Measurements from ENCODE around the gene PLEKHG4B. TPM values are rescaled to one million over a fixed set of nuclear protein-coding genes. Genes with fewer than 3 reads are reported as not detected.

Gene PLEKHG4B
- polyA plus RNA-seq, 1 experiment = 1.4 TPM

GRCh38 chr5:152077-152476 lies 60.1 kb downstream of the PLEKHG4B start:
- ChIA-PET CTCF (interaction anchor here (1.4 kb wide), 1 partner anchor 14 kb away, joined by 4 read pairs; no protein-coding TSS in a partner anchor), POLR2A (no interaction called here)
- Histone ChIP-seq H3K4me3 (ENCODE audit: low read depth, low read length) (no peak overlapping the region), H3K27me3 (ENCODE audit: control insufficient read depth, insufficient read depth, low read length) (no peaks in the 10 kb centered on the region), H3K36me3 (ENCODE audit: control insufficient read depth, insufficient read depth, low read length) (no peaks in the 10 kb centered on the region)
- DNase-seq (ENCODE audit: low read depth) = no peak
- no peak for TF ChIP-seq CTCF (IDR thresholded peaks at IDR 0.05; ENCODE audit: insufficient read depth, low read depth, low read length)

- POLR2A ChIA-PET = no interaction called here
- CTCF ChIA-PET = no interaction called here
- TF ChIP-seq CTCF (IDR thresholded peaks at IDR 0.05; ENCODE audit: insufficient read depth, low read depth, low read length) = no peak
- H3K36me3 ChIP-seq (ENCODE audit: control insufficient read depth, insufficient read depth, low read length) = no peaks in the 10 kb centered on the region
- no peaks in the 10 kb centered on the region for H3K27me3 ChIP-seq (ENCODE audit: control insufficient read depth, insufficient read depth, low read length)
- H3K4me3 ChIP-seq (ENCODE audit: low read depth, low read length) = no peak overlapping the region
- no peak for DNase-seq (ENCODE audit: low read depth)
These were observed 61.3 kb downstream of the PLEKHG4B start for GRCh38 chr5:153256-153655.

- H3K36me3 ChIP-seq (ENCODE audit: control insufficient read depth, insufficient read depth, low read length) = no peaks in the 10 kb centered on the region
- ChIA-PET CTCF (no interaction called here), POLR2A (no interaction called here)
- H3K27me3 ChIP-seq (ENCODE audit: control insufficient read depth, insufficient read depth, low read length) = no peaks in the 10 kb centered on the region
- no peak overlapping the region for H3K4me3 ChIP-seq (ENCODE audit: low read depth, low read length)
- no peak for DNase-seq (ENCODE audit: low read depth)
- TF ChIP-seq CTCF (IDR thresholded peaks at IDR 0.05; ENCODE audit: insufficient read depth, low read depth, low read length) = no peak
These were observed 62.3 kb downstream of the PLEKHG4B start for GRCh38 chr5:154236-154635.

GRCh38 chr5:154826-155225 lies 62.9 kb downstream of the PLEKHG4B start:
- no peaks in the 10 kb centered on the region for H3K27me3 ChIP-seq (ENCODE audit: control insufficient read depth, insufficient read depth, low read length)
- ChIA-PET CTCF (no interaction called here), POLR2A (no interaction called here)
- no peak for TF ChIP-seq CTCF (IDR thresholded peaks at IDR 0.05; ENCODE audit: insufficient read depth, low read depth, low read length)
- no peak overlapping the region for H3K4me3 ChIP-seq (ENCODE audit: low read depth, low read length)
- DNase-seq (ENCODE audit: low read depth) = no peak
- no peaks in the 10 kb centered on the region for H3K36me3 ChIP-seq (ENCODE audit: control insufficient read depth, insufficient read depth, low read length)

GRCh38 chr5:155651-156410 lies 63.9 kb downstream of the PLEKHG4B start:
- no peaks in the 10 kb centered on the region for H3K27me3 ChIP-seq (ENCODE audit: control insufficient read depth, insufficient read depth, low read length)
- H3K36me3 ChIP-seq (ENCODE audit: control insufficient read depth, insufficient read depth, low read length) = no peaks in the 10 kb centered on the region
- CTCF ChIA-PET = no interaction called here
- H3K4me3 ChIP-seq (ENCODE audit: low read depth, low read length) = no peak overlapping the region
- DNase-seq (ENCODE audit: low read depth) = no peak
- TF ChIP-seq CTCF (IDR thresholded peaks at IDR 0.05; ENCODE audit: insufficient read depth, low read depth, low read length) = no peak
- POLR2A ChIA-PET = no interaction called here
